Heart left ventricle (tissue), 16 donors: ENCODE measurements around the gene DRD4. TPM values are rescaled to one million over a fixed set of nuclear protein-coding genes. Genes with fewer than 3 reads are reported as not detected.

Source experiments
- ATAC-seq, 4 donors: fragments of 200-7000 bp; cut with Tn5 transposase; one replicate each; pipeline ENCODE4 v1.9.1; 2020 to 2022; ENCODE audit warnings: moderate library complexity in 4 of 4, mild to moderate bottlenecking in 3 of 4, moderate number of reproducible peaks in 1 of 4
- DNase-seq, 5 donors: peaks; one replicate each; pipeline ENCODE4 v3.0.0-alpha.2; 2020
- H3K27ac ChIP-seq, 12 donors: fragments of 200-600 bp; sonication (generic) in 4 of 12; one replicate each; pipeline versions ENCODE4 v1.5.0 to v1.8.0; 2016 to 2022; ENCODE audit warnings: mild to moderate bottlenecking in 2 of 12
- H3K27me3 ChIP-seq, 9 donors: fragments of 200-600 bp; sonication (generic) in 2 of 9; one replicate each; pipeline versions ENCODE4 v1.5.1 to v1.8.0; 2016 to 2022; ENCODE audit warnings: mild to moderate bottlenecking in 3 of 9
- H3K36me3 ChIP-seq, 9 donors: fragments of 200-600 bp; sonication (generic) in 2 of 9; one replicate each; pipeline versions ENCODE4 v1.5.0 to v1.8.0; 2018 to 2022; ENCODE audit warnings: mild to moderate bottlenecking in 2 of 9
- H3K4me1 ChIP-seq, 12 donors: fragments of 200-600 bp; sonication (generic) in 4 of 12; one replicate each; pipeline versions ENCODE4 v1.5.0 to v1.8.0; 2016 to 2022; ENCODE audit warnings: mild to moderate bottlenecking in 3 of 12
- H3K4me3 ChIP-seq, 12 donors: fragments of 200-600 bp; sonication (generic) in 4 of 12; one replicate each; pipeline versions ENCODE4 v1.5.0 to v1.8.0; 2017 to 2022; ENCODE audit warnings: mild to moderate bottlenecking in 9 of 12, moderate library complexity in 4 of 12
- H3K9me3 ChIP-seq, 12 donors: fragments of 200-600 bp; sonication (generic) in 4 of 12; one replicate each; pipeline versions ENCODE4 v1.5.0 to v1.8.0; 2016 to 2022; ENCODE audit warnings: mild to moderate bottlenecking in 1 of 12
- CTCF ChIP-seq, 12 donors: fragments of 200-600 bp; sonication (generic) in 4 of 12; IDR thresholded peaks; one replicate each; pipeline versions ENCODE4 v1.5.0 to v1.8.0; 2018 to 2022; ENCODE audit warnings: antibody characterized with exemption in 12 of 12, mild to moderate bottlenecking in 5 of 12
- POLR2A ChIP-seq, 2 donors: fragments of 450-650 bp; IDR thresholded peaks; one replicate each; pipeline ENCODE4 v1.6.1; 2017; ENCODE audit warnings: antibody characterized with exemption in 2 of 2, mild to moderate bottlenecking in 2 of 2, moderate library complexity in 2 of 2
- WGBS, 4 donors: extraction: QIAGEN DNeasy Blood & Tissue Kit in 2 of 4; methylation state at CpG; one replicate each; pipeline versions ENCODE4 v1.1.5 to v1.1.7; 2013 to 2018; 5-methylcytosine and 5-hydroxymethylcytosine counted together
- intact Hi-C, 10 donors: fragments of 100-400 bp; cut with DNase I; formaldehyde crosslinking; loops; one replicate each; pipeline versions ENCODE4 v1.11.1 to v1.14.2; 2022
- polyA plus RNA-seq, 2 donors: library from polyadenylated mRNA; stranded (reverse); fragments of 200-250 nt; gene quantifications; one replicate each; pipeline ENCODE4 v1.2.3, GENCODE V29; 2013
- total RNA-seq, 9 donors: library from RNA; depleted of rRNA in 2 of 9; stranded (reverse); fragments of >200 nt in 2 of 9; fragmentation: NEBNext Ultra II Directional in 3 of 9; extraction: Animal tissue kit (Norgen Biotek cat#: 25700) in 3 of 9; gene quantifications; one replicate each; pipeline versions ENCODE4 v1.1.0 to v1.2.4, GENCODE V29; 2016 to 2023
- donor health status: ischemic (EF 13 %, LVEDD 7.1; RV severe dilation, severe dysfunction).
- donor health status: healthy with polysubstance abuse.
- donor health status: DM: no; HTN: yes; CAD: no.
- donor health status: DM: no; HTN: no; CAD: no.
- donor health status: ischemic (EF 25% LVEDD 6.9; RV normal size, moderate dysfunction).
- donor health status: ischemic (EF 25% LVEDD 5.7; RV mildly dilated, moderate dysfunction).
- donor health status: healthy.
- donor health status: DM: yes; HTN: yes; CAD: no.
- donor health status: ischemic (EF 35%, LVEDD 5.7; RV mildly dilated, moderate dysfunction).
- donor health status: nonischemic (EF 11% LVEDD 7.7; RV severe dilation, severe dysfunction).
- donor health status: DM: yes; HTN: yes; CAD: no.
- donor health status: PGD.
- donor health status: ischemic (EF 29% LVEDD 5.4; RV normal size, mild dysfunction).
- donor health status: nonischemic (EF 23%, LVEDD 6.1; RV moderate dilation, normal function).

Gene DRD4
- total and polyA plus RNA-seq, 11 donors: 0.07 to 1.0 (median 0.29) TPM; not detected in 4

GRCh38 chr11:614021-614622 lies 22.9 kb upstream of the DRD4 start:
- ATAC-seq (no peak), DNase-seq (peak in 1 of 5 donors; percentile 67)
- no peaks in the 10 kb centered on the region for H3K9me3 ChIP-seq
- no peaks in the 10 kb centered on the region for H3K27me3 ChIP-seq
- 64 to 74% (median 69%) methylated on average over 12 to 14 of the region's 14 CpGs for WGBS, 4 donors
- H3K4me1 ChIP-seq: peaks cover 8 to 38% (median 22%) of the 10 kb centered on the region in 12 donors
- TF ChIP-seq CTCF (IDR thresholded peaks at IDR 0.05): no peak
- intact Hi-C loops: loop anchor here in 2 of 10 donors (2.0 to 5.0 kb wide), 3 partner anchors 37 to 78 kb away; partner anchors contain the start of gene PHRF1 (in 1 of the 2)
- H3K27ac ChIP-seq: peak overlapping the region; percentile 76 to 99 (median 92)
- H3K36me3 ChIP-seq: peaks cover 0 to 59% (median 41%) of the 10 kb centered on the region in 9 donors
- H3K4me3 ChIP-seq: peak overlapping the region in 10 of 12 donors; percentile 58 to 90 (median 72)

GRCh38 chr11:614623-615503 lies 22.2 kb upstream of the DRD4 start:
- peaks cover 0 to 52% (median 35%) of the 10 kb centered on the region in 9 donors for H3K36me3 ChIP-seq
- no peak for TF ChIP-seq CTCF (IDR thresholded peaks at IDR 0.05)
- TF ChIP-seq POLR2A (IDR thresholded peaks at IDR 0.05): no peak
- 48 to 64% (median 51%) methylated on average over 38 to 68 of the region's 68 CpGs for WGBS, 4 donors
- intact Hi-C loops: loop anchor here in 3 of 10 donors (2.0 to 5.0 kb wide), 3 partner anchors 38 to 77 kb away; partner anchors contain the start of gene PHRF1 (in 2 of the 3)
- peak overlapping the region; percentile 25 to 90 (median 70) for H3K4me3 ChIP-seq
- peak overlapping the region; percentile 76 to 99 (median 92) for H3K27ac ChIP-seq
- no peaks in the 10 kb centered on the region for H3K27me3 ChIP-seq
- DNase-seq (peak in 2 of 5 donors; percentile 58 to 74), ATAC-seq (peak in 3 of 4 donors; percentile 0 to 10 (median 3))
- H3K4me1 ChIP-seq: peaks cover 8 to 38% (median 22%) of the 10 kb centered on the region in 12 donors
- no peaks in the 10 kb centered on the region for H3K9me3 ChIP-seq

- intact Hi-C loops: loop anchor here in 2 of 10 donors (2.0 to 5.0 kb wide), 2 partner anchors 38 to 47 kb away; partner anchors contain the start of gene PHRF1 (in 1 of the 2)
- H3K27me3 ChIP-seq: no peaks in the 10 kb centered on the region
- H3K36me3 ChIP-seq: peaks cover 0 to 44% (median 26%) of the 10 kb centered on the region in 9 donors
- TF ChIP-seq CTCF (IDR thresholded peaks at IDR 0.05) (no peak), POLR2A (IDR thresholded peaks at IDR 0.05) (peak in 1 of 2 donors; percentile 93)
- ATAC-seq (peak; percentile 86 to 94 (median 92)), DNase-seq (peak; percentile 96 to 98 (median 97))
- peak within 1 kb of the TSS; percentile 25 to 90 (median 70) for H3K4me3 ChIP-seq
- H3K9me3 ChIP-seq: no peaks in the 10 kb centered on the region
- peaks cover 8 to 38% (median 22%) of the 10 kb centered on the region in 12 donors for H3K4me1 ChIP-seq
- H3K27ac ChIP-seq: peak within 1 kb of the TSS; percentile 76 to 99 (median 92)
- 5 to 7% (median 7%) methylated on average over 46 to 66 of the region's 66 CpGs for WGBS, 4 donors
These were observed 21.4 kb upstream of the DRD4 start, which contains the start of gene IRF7 for GRCh38 chr11:615504-616319. Gene IRF7 (minus strand): TSS chr11:615950. CDS start chr11:615364, 586 bp downstream.
